HG02852 (cell line): ENCODE data around the gene PCED1A.

Source experiments
- ATAC-seq: cut with Tn5 transposase; IDR thresholded peaks from one replicate; pipeline ENCODE4 v1.9.1; 2021; ENCODE audit warnings: mild to moderate bottlenecking, moderate library complexity; ENCODE audit not compliant: unreplicated experiment

Gene PCED1A, protein sequence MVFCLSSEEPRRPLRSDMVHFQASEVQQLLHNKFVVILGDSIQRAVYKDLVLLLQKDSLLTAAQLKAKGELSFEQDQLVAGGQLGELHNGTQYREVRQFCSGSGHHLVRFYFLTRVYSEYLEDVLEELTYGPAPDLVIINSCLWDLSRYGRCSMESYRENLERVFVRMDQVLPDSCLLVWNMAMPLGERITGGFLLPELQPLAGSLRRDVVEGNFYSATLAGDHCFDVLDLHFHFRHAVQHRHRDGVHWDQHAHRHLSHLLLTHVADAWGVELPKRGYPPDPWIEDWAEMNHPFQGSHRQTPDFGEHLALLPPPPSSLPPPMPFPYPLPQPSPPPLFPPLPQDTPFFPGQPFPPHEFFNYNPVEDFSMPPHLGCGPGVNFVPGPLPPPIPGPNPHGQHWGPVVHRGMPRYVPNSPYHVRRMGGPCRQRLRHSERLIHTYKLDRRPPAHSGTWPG

DNA sequence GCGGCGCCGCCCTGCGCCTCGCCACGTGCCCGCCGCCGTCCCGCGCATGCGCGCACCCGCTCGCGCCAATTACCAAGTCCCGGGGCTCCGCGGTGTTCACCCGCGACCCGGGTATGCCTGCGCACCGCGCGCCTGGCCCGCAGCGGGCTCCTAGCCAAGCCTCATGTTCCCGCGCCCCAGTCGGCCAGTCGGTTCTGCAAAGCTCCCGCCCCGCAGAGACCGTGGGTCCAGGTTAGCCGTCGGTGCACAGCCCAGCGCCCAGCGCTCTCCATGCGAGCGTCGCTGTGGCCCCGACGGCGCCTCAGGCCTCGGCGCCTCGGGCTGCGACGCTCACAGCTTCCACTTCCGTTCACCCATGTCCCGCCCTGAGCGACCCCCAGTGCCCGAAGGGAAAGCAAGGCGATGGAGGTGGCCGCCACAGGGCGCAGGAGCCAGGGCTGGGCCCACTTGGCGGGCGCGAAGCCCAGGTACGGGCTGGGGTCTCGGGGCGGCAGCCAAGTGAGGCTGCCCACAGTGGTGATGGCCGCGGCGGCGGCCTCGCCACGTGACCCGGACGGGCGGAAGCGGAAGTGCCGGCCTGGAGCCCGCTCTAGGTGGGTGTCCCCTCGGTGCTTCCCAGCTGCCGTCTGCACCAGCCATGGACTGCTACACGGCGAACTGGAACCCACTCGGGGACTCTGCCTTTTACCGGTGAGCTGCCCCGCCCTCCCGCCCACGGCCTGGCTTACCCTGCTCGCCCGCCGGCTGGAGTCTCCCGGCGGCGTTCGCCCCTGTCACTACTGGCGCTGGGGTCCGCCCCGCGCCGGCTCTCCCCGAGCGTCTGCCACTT is at the start of gene PCED1A, which contains the start of gene VPS16:
Gene PCED1A (minus strand): TSS at position 518 of the 829 bp plus-strand sequence. CDS start 743 bp downstream, outside the sequence.
Gene VPS16 (plus strand): TSS at position 608 of the 829 bp plus-strand sequence. CDS start 30 bp downstream, at position 638.
- peak; percentile 94 for ATAC-seq

DNA sequence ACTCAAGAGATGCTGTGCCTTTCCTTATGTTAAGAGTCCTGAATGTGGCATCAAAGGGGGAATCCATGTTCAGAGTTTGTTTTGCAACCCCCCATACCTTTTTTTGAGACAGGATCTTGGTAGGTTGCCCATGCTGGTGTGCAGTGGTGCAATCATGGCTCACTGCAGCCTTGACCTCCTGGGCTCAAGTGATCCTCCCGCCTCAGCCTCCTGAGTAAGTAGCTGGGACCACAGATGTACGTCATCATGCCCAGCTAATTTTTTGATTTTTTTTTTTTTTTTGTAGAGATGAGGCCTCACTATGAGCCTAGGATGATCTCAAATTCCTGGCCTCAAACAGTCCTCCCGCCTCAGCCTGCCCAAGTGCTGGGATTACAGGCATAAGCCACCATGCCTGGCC is 49.3 kb upstream of the PCED1A start:
- no peak for ATAC-seq

DNA sequence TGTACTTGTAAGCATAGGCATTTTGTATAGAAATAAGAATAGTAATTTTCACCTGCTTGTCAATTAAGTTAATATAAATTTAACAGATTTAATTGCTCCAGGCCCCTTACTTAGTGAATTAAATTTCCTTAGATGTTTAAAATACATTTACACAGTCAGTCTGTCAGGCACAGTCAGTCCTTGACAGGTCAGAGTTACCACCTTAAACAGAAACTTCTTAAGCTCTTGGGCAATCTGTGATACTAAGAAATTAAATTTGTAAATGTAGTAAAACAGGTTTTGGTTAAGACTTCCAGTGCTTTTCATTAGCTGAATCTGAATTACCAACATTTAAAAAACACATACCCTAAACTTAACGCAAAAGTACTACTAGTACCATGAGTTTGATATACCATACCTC is 48.8 kb upstream of the PCED1A start:
- ATAC-seq, result no peak

DNA sequence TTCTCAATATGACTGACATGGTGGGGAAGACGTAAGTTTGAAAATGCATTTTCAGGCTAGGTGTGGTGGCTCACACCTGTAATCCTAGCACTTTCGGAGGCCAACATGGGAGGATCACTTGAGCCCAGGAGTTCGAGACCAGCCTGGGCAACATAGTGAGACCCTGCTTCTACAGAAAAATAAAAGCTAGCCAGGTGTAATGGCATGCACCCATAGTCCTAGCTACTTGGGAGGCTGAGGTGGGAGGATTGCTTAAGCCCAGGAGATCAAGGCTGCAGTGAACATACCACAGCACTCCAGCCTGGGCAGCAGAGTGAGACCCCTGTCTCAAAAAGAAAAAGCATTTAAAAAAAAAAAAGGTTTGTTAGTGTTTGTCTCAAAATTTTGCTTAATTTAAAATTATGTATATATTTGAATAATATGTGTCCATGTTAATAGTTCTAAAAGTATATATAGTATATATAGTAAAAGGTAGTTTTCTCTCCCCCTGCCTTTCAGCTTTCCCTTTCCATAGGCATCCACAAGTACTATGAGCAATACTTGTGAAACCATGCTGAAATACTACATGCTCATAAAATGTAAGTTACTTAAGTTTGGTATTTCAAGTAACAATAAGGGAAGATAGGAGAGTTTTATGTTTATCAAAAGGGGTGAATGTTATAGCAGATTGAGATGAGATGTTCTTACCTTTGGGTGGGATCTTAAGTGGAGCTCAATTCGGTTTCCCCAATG is 47.9 kb upstream of the PCED1A start:
- no peak for ATAC-seq

DNA sequence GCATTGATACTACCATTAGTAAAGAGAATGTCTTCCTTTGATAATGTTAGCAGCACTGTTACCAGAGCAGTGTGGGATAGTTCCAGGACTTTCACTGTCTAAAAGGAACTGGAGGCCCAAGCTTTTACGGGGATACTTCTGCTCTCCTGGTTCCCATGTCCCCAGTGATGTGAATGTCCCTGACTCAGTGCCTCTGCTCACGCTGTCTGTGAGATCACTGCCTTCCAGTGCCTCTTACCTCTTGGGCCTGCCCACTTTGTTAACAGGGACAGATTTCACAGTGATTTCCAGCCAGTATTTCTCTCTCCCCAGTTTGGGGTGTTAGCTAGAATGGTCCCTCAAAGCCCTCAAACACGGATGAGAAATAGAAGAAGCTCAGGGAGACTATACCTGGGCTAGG is 47.3 kb upstream of the PCED1A start:
- no peak for ATAC-seq

DNA sequence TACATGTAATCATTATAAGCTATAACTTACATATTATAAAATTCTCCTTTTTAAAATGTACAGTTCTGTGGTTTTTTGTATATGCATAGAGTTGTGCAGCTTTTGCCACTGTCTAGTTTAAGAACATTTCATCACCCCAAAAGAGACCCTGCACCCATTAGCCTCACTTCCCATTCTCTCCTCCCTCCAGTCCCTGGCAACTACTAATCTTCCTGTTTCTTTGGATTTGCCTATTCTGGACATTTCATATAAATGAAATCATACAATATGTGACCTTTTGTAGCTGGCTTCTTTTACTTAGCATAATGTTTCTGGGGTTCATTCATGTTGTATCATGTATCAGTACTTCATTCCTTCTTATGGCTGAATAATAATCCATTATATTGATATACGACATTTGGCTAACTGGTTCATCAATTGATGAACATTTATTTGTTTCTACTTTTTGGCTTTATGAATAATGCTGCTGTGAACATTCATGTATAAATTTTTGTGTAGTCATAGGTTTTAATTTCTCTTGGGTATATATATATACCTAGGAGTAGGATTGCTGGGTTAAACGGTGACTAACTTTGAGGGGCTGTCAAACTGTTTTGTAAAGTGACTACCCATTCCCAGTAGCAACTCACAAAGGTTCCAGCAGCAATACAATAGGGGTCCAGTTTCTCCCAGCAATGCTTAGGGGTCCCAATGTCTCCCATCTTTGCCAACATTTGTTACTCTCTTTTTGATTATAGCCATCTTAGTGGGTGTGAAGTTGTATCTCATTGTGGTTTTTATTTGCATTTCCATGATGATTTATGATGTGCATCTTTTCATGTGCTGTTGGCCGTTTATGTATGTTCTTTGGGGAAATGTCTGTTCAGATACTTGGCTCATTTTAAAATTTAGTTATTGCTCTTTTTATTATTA is 43.5 kb upstream of the PCED1A start:
- no peak for ATAC-seq

DNA sequence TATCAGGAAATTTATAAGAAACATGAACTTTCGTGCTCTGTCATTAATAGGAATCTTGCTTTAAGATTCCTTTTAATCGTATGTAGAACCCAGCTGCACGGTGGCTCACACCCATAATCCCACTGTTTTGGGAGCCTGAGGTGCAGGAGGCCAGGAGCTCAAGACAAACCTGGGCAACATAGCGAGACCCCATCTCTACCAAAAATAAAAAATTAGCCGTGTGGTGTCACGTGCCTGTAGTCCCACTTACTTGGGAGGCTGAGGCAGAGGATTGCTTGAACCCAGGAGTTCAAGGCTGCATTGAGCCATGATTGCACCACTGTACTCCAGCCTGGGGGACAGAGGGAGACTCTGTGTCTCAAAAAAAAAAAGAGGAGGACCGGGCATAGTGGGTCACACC is 40.2 kb upstream of the PCED1A start:
- no peak for ATAC-seq

DNA sequence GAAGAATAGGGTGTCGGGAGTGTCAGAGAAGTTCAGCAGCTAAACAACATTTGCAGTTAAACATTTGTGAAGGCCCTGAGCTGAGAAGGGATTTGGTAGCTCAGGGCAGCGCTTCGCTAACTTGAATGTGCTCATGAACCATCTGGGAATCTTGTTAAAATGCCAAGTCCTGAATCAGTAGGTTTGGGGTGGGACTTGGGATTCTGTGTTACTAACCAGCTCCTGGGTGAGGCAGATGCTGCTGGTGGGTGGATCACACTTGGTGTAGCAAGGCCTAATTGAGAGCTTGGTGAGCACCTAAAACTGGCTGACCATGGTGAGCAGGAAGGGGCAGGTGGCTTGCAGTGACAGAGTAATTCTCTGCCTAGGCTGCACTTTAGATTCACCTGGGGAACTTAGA is 38.7 kb upstream of the PCED1A start:
- ATAC-seq, result no peak

DNA sequence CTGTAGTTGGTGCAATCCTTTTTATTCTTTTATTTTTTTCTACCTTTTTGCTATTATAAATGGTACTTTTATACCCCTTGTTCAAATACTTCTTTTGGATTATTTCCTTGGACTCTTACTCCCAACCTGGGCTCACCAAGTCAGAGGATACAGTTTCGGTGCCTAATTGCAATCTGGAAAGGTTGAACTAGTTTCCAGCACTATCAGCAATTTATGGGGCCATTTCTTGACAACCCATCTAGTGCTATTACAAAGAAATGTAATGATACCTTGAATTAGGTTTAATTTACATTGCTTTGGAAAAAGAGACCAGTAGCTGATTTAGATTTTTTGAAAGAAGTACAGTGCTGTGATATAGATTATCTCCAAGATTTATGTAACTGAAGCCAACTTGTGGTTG is 38.1 kb upstream of the PCED1A start:
- ATAC-seq, result no peak

DNA sequence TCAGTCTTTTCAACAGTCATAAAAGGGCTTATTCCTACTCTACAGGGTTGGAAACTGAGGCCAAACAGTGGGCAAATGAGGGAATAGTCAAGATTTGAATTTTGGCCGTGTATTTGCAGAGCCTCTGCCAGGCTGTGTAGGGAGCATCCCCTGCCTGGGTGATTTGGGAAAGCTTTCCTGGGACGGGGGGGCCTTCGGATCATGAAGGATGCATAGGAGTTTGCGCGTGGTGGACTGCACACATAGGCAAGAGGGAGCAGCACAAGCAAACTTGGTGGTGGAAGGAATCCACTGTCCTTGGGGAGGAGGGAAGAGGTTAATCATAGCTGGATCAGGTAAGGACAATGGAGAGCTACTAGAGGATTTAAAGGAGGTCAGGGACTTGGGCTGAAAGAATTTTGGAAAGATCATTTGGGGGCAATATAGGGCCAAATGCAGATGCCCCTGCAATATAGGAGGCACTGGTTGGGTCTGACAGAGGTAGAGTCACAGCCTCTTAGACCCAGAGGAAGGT is 35.3 kb upstream of the PCED1A start:
- ATAC-seq, result no peak

DNA sequence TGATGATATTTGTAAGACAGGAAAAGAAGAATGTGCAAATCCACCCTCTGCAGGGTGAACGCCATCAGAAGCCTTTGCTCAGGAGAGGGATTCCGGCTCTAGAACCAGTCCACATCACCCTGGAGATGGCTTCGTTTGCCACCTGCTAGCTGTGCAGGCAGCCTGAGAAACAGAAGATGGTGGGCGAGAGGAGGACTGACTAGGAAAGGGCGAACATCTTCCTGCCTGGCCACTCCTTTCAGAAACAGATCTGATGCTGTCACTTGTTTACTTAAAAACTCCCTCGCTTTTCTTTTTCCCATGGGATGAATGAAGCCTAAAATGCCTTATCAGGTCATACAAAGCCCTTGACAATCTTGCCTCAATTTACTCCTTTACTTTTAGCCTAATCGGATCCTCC is 34.0 kb upstream of the PCED1A start:
- no peak for ATAC-seq

DNA sequence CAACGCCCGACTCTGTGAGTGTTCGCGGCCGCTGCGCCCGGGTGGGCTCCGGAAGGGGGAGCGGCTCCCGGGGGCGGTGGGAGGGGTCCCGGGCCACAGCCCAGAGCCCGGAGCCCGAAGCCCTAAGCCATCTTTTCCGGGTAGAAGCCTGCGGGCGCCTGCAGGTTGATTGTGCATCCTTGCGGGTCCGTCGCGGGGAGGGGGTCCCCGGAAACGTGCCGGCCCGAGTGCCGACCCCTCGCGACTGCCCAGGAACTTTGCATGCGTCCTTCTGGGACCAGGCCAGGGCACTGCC is 33.2 kb upstream of the PCED1A start:
- ATAC-seq, result peak; percentile 41

DNA sequence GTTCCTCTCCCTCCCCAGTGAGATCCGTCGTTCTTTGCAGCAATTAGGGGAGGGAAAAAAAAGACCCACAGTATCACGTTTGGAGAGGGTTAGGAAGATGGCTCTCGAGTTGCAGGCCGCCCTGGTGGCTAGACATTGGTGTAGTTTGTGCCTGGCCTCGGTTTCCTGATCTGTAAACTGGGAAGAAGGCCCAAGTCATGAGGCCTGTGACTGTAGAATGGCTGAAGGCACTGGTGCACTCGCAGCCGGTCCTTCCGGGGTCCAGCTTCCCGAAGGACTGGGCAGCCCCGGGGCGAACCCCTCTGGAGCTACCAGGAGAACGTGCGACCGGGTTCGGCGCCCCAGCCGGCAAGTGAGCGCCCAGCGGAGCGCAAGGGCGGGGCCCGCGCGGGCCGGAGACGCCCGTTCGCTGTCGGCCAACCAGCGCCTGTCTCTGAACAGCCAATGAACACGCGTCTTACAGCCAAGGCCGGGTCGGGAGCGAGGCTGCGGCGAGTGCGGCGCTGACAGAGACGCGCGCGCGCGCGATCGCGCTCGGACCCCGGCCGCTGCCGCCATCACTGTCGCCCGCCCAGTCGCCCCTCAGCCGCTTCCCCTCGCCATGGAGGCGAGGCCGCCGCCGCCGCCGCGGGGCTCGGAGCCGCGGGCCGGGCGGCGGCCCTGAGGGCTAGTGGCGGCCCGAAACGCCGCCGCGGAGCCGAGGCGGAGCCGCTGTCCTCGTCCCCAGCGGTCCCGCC is 32.7 kb upstream of the PCED1A start, which contains the start of gene PTPRA:
Gene PTPRA (plus strand): TSS at position 472 of the 737 bp plus-strand sequence. CDS start 90,797 bp downstream, outside the sequence.
- peak; percentile 88 for ATAC-seq

DNA sequence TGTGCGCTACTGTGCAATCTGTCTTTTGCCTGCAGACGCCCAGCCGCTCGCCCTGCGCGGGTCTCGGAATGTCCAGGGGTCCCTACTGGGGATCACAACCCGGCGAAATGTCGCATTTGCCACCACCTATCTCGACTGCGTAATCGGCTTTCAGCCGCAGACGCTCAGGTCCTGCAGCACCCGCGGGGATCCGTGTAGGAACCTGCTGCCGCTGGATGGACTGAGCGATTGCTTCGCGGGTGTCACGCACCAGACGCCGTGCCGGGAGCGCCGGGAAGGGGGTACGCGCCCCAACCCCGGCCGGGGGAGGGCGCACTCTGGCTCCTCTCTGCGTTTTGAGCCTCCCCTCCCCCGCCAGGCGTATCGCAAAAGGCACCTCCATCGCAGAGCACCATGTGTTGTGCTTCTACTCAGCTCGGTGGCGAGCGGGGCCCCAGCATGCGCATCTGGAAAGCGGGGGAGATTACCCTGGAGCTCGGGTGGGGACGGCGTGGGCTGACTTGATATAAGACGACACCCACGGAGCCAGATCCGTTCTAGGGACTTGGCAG is 32.1 kb upstream of the PCED1A start:
- peak; percentile 26 for ATAC-seq

DNA sequence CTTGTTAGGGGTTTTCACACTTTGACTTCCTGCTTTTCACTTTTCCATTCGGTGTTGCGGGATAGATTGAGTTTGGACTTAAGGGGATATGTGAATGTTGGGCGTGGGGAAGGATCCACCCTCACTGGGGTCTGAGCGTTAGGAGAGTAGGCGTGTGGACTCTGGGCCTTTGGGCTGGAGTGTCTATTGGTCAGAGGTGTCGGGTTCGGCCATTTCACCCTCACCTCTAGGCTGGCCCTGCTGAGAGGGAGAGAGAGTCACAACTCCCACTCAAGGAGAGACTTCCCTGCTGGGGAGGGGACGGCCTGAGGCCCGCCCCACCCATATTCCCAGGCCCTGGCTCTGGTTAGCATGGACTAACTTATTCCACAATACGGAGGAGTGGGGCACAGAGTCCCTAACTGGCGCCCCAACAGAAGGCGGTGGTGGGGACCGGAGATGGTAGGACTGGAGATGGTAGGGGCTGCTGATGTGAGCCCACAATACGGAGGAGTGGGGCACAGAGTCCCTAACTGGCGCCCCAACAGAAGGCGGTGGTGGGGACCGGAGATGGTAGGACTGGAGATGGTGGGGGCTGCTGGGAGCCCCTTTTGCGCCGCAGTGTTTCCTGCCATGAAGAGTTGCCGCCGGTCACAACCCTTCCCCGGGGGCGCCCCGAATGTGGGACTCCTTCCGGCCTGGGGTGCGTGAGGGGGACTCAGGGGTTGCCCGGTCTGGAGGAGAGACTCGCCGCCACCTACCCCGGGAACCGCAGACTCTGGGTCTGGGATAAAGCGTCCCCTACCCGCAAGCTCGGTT is 31.4 kb upstream of the PCED1A start:
- no peak for ATAC-seq

DNA sequence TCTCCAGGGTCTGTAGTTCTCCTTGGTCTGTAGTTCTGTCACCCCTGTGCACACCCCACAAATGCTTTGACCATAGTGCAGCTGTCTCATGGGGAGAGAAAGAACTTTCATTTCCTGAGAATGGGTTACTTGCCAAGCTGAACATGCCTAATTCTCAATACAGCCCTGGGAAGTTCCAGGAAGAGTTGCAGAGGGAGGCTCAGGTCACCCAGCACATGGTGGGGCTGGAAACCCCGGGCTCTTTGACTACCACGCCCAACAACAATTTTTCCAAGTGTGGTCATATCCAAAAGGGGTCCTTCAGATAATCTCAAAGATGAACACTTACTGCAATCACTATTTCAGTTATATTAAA is 30.6 kb upstream of the PCED1A start:
- no peak for ATAC-seq

DNA sequence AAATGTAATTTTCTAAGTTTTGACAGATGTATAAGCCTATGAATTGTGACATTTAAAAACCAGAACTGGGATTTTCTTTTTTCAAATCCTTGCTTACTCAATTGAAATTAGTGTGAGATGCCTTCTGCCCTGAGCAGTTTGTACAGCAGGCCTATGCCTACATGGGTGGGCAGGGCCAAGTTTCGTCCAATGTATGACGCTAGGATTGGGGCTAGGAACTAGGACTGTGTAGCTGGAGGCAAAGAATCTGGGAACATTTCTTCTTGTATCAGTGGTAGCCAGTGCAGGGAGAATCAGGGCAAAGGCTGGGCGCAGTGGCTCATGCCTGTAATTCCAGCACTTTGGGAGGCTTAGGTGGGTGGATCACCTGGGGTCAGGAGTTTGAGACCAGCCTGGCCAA is 28.9 kb upstream of the PCED1A start:
- no peak for ATAC-seq
